ENCODE results near the gene IGFBP7.

The IGFBP7 gene

GRCh38 chr4:57129477-57129876 lies 19.3 kb upstream of the IGFBP7 start:
- no peak for DNase-seq

GRCh38 chr4:57127361-57127760 lies 17.2 kb upstream of the IGFBP7 start:
- DNase-seq, result no peak

GRCh38 chr4:57125996-57126395 lies 15.8 kb upstream of the IGFBP7 start:
- no peak for DNase-seq

GRCh38 chr4:57124145-57124544 lies 14.0 kb upstream of the IGFBP7 start:
- no peak for DNase-seq

- no peak for DNase-seq
Observed at GRCh38 chr4:57122959-57123358, 12.8 kb upstream of the IGFBP7 start.

- DNase-seq, result no peak
Observed at GRCh38 chr4:57119054-57119651, 9.0 kb upstream of the IGFBP7 start.

GRCh38 chr4:57117491-57117890 lies 7.3 kb upstream of the IGFBP7 start:
- DNase-seq, result no peak

GRCh38 chr4:57116245-57116644 lies 6.1 kb upstream of the IGFBP7 start:
- no peak for DNase-seq

- DNase-seq, result peak; percentile 30
Observed at GRCh38 chr4:57114973-57115372, 4.8 kb upstream of the IGFBP7 start.

GRCh38 chr4:57113870-57114269 lies 3.7 kb upstream of the IGFBP7 start:
- DNase-seq, result no peak

GRCh38 chr4:57110640-57111511 lies 691 bp upstream of the IGFBP7 start:
- DNase-seq, result peak; percentile 38

GRCh38 chr4:57109411-57109846 lies 756 bp downstream of the IGFBP7 start:
- no peak for DNase-seq

GRCh38 chr4:57106181-57106580 lies 4.0 kb downstream of the IGFBP7 start:
- DNase-seq, result no peak

- DNase-seq, result no peak
Observed at GRCh38 chr4:57104706-57105560, 5.3 kb downstream of the IGFBP7 start.

GRCh38 chr4:57103051-57103450 lies 7.1 kb downstream of the IGFBP7 start:
- DNase-seq, result no peak

- DNase-seq, result no peak
Observed at GRCh38 chr4:57102050-57102624, 8.0 kb downstream of the IGFBP7 start.

GRCh38 chr4:57100979-57101651 lies 9.1 kb downstream of the IGFBP7 start:
- no peak for DNase-seq

GRCh38 chr4:57099363-57099762 lies 10.8 kb downstream of the IGFBP7 start:
- no peak for DNase-seq

- DNase-seq, result no peak
Observed at GRCh38 chr4:57098941-57099340, 11.2 kb downstream of the IGFBP7 start.

GRCh38 chr4:57098415-57098814 lies 11.8 kb downstream of the IGFBP7 start:
- DNase-seq, result no peak

GRCh38 chr4:57097711-57098110 lies 12.5 kb downstream of the IGFBP7 start:
- no peak for DNase-seq

- DNase-seq, result no peak
Observed at GRCh38 chr4:57095956-57096355, 14.2 kb downstream of the IGFBP7 start.

- no peak for DNase-seq
Observed at GRCh38 chr4:57095245-57095644, 14.9 kb downstream of the IGFBP7 start.
